ENCODE measurements around the gene THAP6.

THAP6 gene

DNA sequence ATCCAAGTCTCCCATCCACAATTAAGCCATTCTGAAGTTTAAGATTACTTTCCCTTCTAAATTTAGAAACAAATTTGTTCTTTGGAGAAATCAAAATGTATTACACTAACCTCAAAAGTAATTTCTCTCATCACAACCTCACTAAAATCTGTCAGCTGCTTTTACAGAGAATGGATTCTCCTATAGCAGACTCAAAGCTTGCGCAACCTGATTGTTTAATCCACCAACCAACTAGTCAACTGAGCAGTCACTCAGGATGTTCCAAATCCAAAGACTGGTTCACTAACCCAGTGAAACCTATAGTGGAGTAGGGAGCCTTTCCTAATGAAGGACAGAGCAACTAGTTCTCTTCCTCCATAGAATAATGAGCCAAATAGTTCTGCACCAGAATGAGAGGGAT is 44.4 kb upstream of the THAP6 start (continued):
- no peak for TF ChIP-seq ZNF549 (tag by site-specific recombination; IDR thresholded peaks at IDR 0.05)
- TF ChIP-seq, protein P1, sequence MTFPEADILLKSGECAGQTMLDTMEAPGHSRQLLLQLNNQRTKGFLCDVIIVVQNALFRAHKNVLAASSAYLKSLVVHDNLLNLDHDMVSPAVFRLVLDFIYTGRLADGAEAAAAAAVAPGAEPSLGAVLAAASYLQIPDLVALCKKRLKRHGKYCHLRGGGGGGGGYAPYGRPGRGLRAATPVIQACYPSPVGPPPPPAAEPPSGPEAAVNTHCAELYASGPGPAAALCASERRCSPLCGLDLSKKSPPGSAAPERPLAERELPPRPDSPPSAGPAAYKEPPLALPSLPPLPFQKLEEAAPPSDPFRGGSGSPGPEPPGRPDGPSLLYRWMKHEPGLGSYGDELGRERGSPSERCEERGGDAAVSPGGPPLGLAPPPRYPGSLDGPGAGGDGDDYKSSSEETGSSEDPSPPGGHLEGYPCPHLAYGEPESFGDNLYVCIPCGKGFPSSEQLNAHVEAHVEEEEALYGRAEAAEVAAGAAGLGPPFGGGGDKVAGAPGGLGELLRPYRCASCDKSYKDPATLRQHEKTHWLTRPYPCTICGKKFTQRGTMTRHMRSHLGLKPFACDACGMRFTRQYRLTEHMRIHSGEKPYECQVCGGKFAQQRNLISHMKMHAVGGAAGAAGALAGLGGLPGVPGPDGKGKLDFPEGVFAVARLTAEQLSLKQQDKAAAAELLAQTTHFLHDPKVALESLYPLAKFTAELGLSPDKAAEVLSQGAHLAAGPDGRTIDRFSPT (tag by site-specific recombination; IDR thresholded peaks at IDR 0.05), result no peak
- TF ChIP-seq ZNF394 (tag by site-specific recombination; IDR thresholded peaks at IDR 0.05; ENCODE audit: borderline replicate concordance), result no peak
- no peak for TF ChIP-seq ZNF501 (tag by site-specific recombination; IDR thresholded peaks at IDR 0.05)
- TF ChIP-seq, protein P2, sequence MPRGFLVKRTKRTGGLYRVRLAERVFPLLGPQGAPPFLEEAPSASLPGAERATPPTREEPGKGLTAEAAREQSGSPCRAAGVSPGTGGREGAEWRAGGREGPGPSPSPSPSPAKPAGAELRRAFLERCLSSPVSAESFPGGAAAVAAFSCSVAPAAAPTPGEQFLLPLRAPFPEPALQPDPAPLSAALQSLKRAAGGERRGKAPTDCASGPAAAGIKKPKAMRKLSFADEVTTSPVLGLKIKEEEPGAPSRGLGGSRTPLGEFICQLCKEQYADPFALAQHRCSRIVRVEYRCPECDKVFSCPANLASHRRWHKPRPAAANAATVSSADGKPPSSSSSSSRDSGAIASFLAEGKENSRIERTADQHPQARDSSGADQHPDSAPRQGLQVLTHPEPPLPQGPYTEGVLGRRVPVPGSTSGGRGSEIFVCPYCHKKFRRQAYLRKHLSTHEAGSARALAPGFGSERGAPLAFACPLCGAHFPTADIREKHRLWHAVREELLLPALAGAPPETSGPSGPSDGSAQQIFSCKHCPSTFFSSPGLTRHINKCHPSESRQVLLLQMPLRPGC (tag by site-specific recombination; IDR thresholded peaks at IDR 0.05), result no peak

DNA sequence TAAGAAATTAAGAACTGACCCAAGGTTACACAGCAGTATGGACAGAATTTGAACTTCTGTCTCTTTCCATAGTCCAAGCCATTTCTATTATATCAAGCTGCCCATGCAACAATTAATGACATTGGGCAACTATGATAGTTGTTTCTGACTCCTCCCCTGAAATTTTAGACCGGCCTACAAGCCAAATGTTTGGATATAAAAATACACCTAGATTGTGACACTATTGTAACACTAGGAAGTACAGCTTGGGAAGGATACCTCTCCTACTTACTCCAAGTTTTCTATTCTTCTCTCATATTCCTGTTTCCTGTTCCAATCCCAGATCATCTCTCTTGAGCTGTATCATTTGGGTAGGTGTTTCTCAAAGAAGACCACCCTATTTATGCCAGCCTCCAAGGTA is 43.5 kb upstream of the THAP6 start:
- Histone ChIP-seq H3K4me3 (ENCODE audit: low read depth, low read length) (no peak overlapping the region), H3K4me1 (ENCODE audit: control insufficient read depth, insufficient read depth, low read length) (no peaks in the 10 kb centered on the region), H3K36me3 (ENCODE audit: control insufficient read depth in 2 of 2, insufficient read depth in 1 of 2, low read length in 2 of 2) (no peaks in the 10 kb centered on the region; a peak in 1 of 3 replicates), H3K27ac (ENCODE audit: extremely low read depth, low read depth, low read length) (no peak overlapping the region), H3K9me3 (ENCODE audit: control insufficient read depth, insufficient read depth, low read depth, low read length) (no peaks in the 10 kb centered on the region)
- TF ChIP-seq YY2 (tag by site-specific recombination; IDR thresholded peaks at IDR 0.05) (no peak), ZNF624 (tag by site-specific recombination; IDR thresholded peaks at IDR 0.05) (no peak), ZNF791 (tag by site-specific recombination; IDR thresholded peaks at IDR 0.05) (no peak), ZNF114 (tag by site-specific recombination; IDR thresholded peaks at IDR 0.05) (no peak), ZNF274 (IDR thresholded peaks at IDR 0.05; ENCODE audit: low read length) (no peak), ZNF274 (tag by site-specific recombination; IDR thresholded peaks at IDR 0.05; ENCODE audit: borderline replicate concordance) (no peak), KLF9 (tag by site-specific recombination; IDR thresholded peaks at IDR 0.05; ENCODE audit: low read depth) (no peak), GLI2 (tag by site-specific recombination; IDR thresholded peaks at IDR 0.05; ENCODE audit: borderline replicate concordance, low read depth) (no peak), ZNF239 (tag by site-specific recombination; IDR thresholded peaks at IDR 0.05) (no peak), ZNF112 (tag by site-specific recombination; IDR thresholded peaks at IDR 0.05) (no peak), ZNF514 (tag by site-specific recombination; IDR thresholded peaks at IDR 0.05) (no peak)
- TF ChIP-seq, protein P3, sequence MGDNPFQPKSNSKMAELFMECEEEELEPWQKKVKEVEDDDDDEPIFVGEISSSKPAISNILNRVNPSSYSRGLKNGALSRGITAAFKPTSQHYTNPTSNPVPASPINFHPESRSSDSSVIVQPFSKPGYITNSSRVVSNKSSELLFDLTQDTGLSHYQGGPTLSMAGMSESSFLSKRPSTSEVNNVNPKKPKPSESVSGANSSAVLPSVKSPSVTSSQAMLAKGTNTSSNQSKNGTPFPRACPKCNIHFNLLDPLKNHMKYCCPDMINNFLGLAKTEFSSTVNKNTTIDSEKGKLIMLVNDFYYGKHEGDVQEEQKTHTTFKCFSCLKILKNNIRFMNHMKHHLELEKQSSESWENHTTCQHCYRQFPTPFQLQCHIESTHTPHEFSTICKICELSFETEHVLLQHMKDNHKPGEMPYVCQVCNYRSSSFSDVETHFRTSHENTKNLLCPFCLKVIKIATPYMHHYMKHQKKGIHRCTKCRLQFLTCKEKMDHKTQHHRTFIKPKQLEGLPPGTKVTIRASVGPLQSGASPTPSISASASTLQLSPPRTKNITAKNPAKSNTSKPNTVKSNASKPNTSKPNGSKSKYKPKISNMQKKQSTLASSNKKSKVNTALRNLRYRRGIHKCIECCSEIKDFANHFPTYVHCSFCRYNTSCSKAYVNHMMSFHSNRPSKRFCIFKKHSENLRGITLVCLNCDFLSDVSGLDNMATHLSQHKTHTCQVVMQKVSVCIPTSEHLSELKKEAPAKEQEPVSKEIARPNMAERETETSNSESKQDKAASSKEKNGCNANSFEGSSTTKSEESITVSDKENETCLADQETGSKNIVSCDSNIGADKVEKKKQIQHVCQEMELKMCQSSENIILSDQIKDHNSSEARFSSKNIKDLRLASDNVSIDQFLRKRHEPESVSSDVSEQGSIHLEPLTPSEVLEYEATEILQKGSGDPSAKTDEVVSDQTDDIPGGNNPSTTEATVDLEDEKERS (tag by site-specific recombination; IDR thresholded peaks at IDR 0.05), result no peak
- TF ChIP-seq, protein P4, sequence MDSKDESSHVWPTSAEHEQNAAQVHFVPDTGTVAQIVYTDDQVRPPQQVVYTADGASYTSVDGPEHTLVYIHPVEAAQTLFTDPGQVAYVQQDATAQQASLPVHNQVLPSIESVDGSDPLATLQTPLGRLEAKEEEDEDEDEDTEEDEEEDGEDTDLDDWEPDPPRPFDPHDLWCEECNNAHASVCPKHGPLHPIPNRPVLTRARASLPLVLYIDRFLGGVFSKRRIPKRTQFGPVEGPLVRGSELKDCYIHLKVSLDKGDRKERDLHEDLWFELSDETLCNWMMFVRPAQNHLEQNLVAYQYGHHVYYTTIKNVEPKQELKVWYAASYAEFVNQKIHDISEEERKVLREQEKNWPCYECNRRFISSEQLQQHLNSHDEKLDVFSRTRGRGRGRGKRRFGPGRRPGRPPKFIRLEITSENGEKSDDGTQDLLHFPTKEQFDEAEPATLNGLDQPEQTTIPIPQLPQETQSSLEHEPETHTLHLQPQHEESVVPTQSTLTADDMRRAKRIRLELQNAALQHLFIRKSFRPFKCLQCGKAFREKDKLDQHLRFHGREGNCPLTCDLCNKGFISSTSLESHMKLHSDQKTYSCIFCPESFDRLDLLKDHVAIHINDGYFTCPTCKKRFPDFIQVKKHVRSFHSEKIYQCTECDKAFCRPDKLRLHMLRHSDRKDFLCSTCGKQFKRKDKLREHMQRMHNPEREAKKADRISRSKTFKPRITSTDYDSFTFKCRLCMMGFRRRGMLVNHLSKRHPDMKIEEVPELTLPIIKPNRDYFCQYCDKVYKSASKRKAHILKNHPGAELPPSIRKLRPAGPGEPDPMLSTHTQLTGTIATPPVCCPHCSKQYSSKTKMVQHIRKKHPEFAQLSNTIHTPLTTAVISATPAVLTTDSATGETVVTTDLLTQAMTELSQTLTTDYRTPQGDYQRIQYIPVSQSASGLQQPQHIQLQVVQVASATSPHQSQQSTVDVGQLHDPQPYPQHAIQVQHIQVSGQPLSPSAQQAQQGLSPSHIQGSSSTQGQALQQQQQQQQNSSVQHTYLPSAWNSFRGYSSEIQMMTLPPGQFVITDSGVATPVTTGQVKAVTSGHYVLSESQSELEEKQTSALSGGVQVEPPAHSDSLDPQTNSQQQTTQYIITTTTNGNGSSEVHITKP (tag by site-specific recombination; IDR thresholded peaks at IDR 0.05), result no peak
- TF ChIP-seq, protein P5, sequence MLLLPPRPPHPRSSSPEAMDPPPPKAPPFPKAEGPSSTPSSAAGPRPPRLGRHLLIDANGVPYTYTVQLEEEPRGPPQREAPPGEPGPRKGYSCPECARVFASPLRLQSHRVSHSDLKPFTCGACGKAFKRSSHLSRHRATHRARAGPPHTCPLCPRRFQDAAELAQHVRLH (tag by site-specific recombination; IDR thresholded peaks at IDR 0.05), result no peak
- ChIA-PET CTCF (interaction anchor here (0.8 kb wide), 1 partner anchor 276 kb away, joined by 3 read pairs; no protein-coding TSS in a partner anchor), POLR2A (no interaction called here)

All from HEK293 (cell line).